ENCODE data around the gene RAMP2.
"Not testable (repeated sequence)": the region's sequence is repeated elsewhere in the genome, so short reads cannot be mapped to it uniquely, and the experiment has no call there.

Gene RAMP2

GRCh38 chr17:42760652-42761581 lies at the start of gene RAMP2:
RAMP2 (plus strand) TSS chr17:42761227; CDS start chr17:42761262, 35 bp downstream.
- peak in 1 of 58 donors; percentile 25 for DNase-seq

GRCh38 chr17:42720996-42721583 lies 39.9 kb upstream of the RAMP2 start:
- peak in 13 of 58 donors; percentile 6 to 69 (median 13) for DNase-seq

- DNase-seq: no peak
These were observed 37.4 kb upstream of the RAMP2 start for GRCh38 chr17:42723636-42724035.

GRCh38 chr17:42725143-42725542 lies 35.9 kb upstream of the RAMP2 start:
- no peak for DNase-seq

GRCh38 chr17:42740699-42741098 lies 20.3 kb upstream of the RAMP2 start:
- no peak for DNase-seq

GRCh38 chr17:42742916-42743315 lies 18.1 kb upstream of the RAMP2 start:
- not testable (repeated sequence) for DNase-seq

GRCh38 chr17:42743595-42744282 lies 17.3 kb upstream of the RAMP2 start:
- DNase-seq: no peak

GRCh38 chr17:42744283-42744805 lies 16.7 kb upstream of the RAMP2 start:
- peak in 37 of 58 donors; percentile 19 to 90 (median 69) for DNase-seq

GRCh38 chr17:42744806-42745617 lies 16.0 kb upstream of the RAMP2 start, which contains the start of gene EZH1:
EZH1 (minus strand) TSS chr17:42745040; CDS start chr17:42728941, 16,099 bp downstream.
- DNase-seq: peak; percentile 9 to 94 (median 84)

GRCh38 chr17:42748202-42748907 lies 12.7 kb upstream of the RAMP2 start:
- no peak for DNase-seq

- DNase-seq: peak in 5 of 58 donors; percentile 8 to 14 (median 9)
These were observed 11.9 kb upstream of the RAMP2 start for GRCh38 chr17:42748908-42749798.

- DNase-seq: no peak
These were observed 10.2 kb upstream of the RAMP2 start for GRCh38 chr17:42750739-42751344.

GRCh38 chr17:42751628-42752027 lies 9.4 kb upstream of the RAMP2 start:
- DNase-seq: no peak

- no peak for DNase-seq
These were observed 6.2 kb upstream of the RAMP2 start for GRCh38 chr17:42754782-42755181.

GRCh38 chr17:42759982-42760651 lies 910 bp upstream of the RAMP2 start:
- no peak for DNase-seq

- DNase-seq: no peak
These were observed 611 bp downstream of the RAMP2 start for GRCh38 chr17:42761638-42762037.

- DNase-seq: no peak
These were observed 5.1 kb downstream of the RAMP2 start for GRCh38 chr17:42766124-42766523.

- DNase-seq: no peak
These were observed 6.5 kb downstream of the RAMP2 start for GRCh38 chr17:42767512-42767911.
